ENCODE results near the gene E2F4. TPM values are rescaled to one million over a fixed set of nuclear protein-coding genes. Genes with fewer than 3 reads are reported as not detected.

The E2F4 gene
- total and polyA plus RNA-seq, 2 of the 13 experiments (the other 11 are each of a cell fraction or from before 2014, with no cell fraction given): 84.8 to 91.2 TPM

DNA sequence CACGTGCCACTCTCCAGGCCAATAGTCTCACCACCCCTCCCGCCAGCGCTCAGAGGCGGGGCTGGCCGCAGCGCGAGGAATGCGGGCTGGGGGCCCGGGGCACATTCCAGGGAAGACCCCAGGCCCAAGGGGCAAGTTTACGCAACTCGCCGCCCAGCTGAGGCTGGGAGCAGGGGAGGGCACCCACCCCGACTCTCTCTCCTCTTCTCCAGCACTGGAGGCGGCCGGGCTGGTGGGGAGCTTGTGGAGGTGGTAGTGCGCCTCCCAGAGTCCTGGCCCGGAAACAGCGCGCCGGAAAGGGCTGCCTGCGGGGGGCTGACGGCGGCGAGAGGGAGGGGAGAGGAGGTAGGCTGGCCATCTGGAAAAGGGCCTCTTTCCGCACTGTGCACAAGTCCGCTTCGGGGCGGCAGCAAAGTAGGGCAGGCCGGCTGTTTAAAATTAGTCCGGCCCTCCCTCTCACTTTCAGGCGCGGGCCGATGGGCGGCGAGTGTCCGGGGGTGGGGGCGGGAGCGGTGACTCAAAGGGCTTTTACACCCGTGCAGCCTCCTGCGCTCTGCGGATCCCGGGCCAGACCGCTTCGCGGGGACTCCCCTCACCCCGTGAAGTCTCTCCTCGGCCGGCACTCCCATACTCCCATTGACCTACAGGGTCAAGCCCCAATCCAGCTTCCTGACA is 54.3 kb downstream of the E2F4 start (continued):
- TF ChIP-seq, protein P1, sequence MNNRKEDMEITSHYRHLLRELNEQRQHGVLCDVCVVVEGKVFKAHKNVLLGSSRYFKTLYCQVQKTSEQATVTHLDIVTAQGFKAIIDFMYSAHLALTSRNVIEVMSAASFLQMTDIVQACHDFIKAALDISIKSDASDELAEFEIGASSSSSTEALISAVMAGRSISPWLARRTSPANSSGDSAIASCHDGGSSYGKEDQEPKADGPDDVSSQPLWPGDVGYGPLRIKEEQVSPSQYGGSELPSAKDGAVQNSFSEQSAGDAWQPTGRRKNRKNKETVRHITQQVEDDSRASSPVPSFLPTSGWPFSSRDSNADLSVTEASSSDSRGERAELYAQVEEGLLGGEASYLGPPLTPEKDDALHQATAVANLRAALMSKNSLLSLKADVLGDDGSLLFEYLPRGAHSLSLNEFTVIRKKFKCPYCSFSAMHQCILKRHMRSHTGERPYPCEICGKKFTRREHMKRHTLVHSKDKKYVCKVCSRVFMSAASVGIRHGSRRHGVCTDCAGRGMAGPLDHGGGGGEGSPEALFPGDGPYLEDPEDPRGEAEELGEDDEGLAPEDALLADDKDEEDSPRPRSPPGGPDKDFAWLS (CRISPR knock-in tag; IDR thresholded peaks at IDR 0.05; ENCODE audit: borderline replicate concordance): 0 out of 2 replicates have a peak, but pooled peaks have one; percentile 69
- TF ChIP-seq, protein P2, sequence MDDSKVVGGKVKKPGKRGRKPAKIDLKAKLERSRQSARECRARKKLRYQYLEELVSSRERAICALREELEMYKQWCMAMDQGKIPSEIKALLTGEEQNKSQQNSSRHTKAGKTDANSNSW (CRISPR knock-in tag; IDR thresholded peaks at IDR 0.05; ENCODE audit: borderline replicate concordance): peak; percentile 68; the same call in 1 of the 2 replicates
- TF ChIP-seq MED8 (CRISPR knock-in tag; IDR thresholded peaks at IDR 0.05; ENCODE audit: insufficient replicate concordance): peak; percentile 70
- TF ChIP-seq THAP11 (CRISPR knock-in tag; IDR thresholded peaks at IDR 0.05): peak; percentile 87
- TF ChIP-seq SIN3B (IDR thresholded peaks at IDR 0.05; ENCODE audit: low read length): peak; percentile 56; the same call in 1 of the 2 replicates
- TF ChIP-seq MTA3 (CRISPR knock-in tag; IDR thresholded peaks at IDR 0.05): no peak
- peak; percentile 91 for TF ChIP-seq MEF2D (CRISPR knock-in tag; IDR thresholded peaks at IDR 0.05)
- TF ChIP-seq ZNF343 (CRISPR knock-in tag; IDR thresholded peaks at IDR 0.05): no peak; the same call in 1 of the 2 replicates
- TF ChIP-seq ATF7 (IDR thresholded peaks at IDR 0.05): no peak
- TF ChIP-seq ATF7 (CRISPR knock-in tag; IDR thresholded peaks at IDR 0.05): no peak; the same call in 1 of the 2 replicates
- no peak for TF ChIP-seq ZNF616 (CRISPR knock-in tag; IDR thresholded peaks at IDR 0.05; ENCODE audit: low read depth)
- TF ChIP-seq, protein P3, sequence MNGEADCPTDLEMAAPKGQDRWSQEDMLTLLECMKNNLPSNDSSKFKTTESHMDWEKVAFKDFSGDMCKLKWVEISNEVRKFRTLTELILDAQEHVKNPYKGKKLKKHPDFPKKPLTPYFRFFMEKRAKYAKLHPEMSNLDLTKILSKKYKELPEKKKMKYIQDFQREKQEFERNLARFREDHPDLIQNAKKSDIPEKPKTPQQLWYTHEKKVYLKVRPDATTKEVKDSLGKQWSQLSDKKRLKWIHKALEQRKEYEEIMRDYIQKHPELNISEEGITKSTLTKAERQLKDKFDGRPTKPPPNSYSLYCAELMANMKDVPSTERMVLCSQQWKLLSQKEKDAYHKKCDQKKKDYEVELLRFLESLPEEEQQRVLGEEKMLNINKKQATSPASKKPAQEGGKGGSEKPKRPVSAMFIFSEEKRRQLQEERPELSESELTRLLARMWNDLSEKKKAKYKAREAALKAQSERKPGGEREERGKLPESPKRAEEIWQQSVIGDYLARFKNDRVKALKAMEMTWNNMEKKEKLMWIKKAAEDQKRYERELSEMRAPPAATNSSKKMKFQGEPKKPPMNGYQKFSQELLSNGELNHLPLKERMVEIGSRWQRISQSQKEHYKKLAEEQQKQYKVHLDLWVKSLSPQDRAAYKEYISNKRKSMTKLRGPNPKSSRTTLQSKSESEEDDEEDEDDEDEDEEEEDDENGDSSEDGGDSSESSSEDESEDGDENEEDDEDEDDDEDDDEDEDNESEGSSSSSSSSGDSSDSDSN (CRISPR knock-in tag; IDR thresholded peaks at IDR 0.05): peak; percentile 91
- peak; percentile 88; the same call in 1 of the 2 replicates for TF ChIP-seq NR2F2 (IDR thresholded peaks at IDR 0.05; ENCODE audit: borderline replicate concordance, low read depth)
- TF ChIP-seq NFE2L1 (CRISPR knock-in tag; IDR thresholded peaks at IDR 0.05; ENCODE audit: borderline replicate concordance): no peak
- peak; percentile 42 for TF ChIP-seq STAG1 (CRISPR knock-in tag; IDR thresholded peaks at IDR 0.05)
- no peak for TF ChIP-seq SETDB1 (CRISPR knock-in tag; IDR thresholded peaks at IDR 0.05; ENCODE audit: borderline replicate concordance)
- peak; percentile 94 for TF ChIP-seq AKAP8 (CRISPR knock-in tag; IDR thresholded peaks at IDR 0.05)
- TF ChIP-seq, protein P4, sequence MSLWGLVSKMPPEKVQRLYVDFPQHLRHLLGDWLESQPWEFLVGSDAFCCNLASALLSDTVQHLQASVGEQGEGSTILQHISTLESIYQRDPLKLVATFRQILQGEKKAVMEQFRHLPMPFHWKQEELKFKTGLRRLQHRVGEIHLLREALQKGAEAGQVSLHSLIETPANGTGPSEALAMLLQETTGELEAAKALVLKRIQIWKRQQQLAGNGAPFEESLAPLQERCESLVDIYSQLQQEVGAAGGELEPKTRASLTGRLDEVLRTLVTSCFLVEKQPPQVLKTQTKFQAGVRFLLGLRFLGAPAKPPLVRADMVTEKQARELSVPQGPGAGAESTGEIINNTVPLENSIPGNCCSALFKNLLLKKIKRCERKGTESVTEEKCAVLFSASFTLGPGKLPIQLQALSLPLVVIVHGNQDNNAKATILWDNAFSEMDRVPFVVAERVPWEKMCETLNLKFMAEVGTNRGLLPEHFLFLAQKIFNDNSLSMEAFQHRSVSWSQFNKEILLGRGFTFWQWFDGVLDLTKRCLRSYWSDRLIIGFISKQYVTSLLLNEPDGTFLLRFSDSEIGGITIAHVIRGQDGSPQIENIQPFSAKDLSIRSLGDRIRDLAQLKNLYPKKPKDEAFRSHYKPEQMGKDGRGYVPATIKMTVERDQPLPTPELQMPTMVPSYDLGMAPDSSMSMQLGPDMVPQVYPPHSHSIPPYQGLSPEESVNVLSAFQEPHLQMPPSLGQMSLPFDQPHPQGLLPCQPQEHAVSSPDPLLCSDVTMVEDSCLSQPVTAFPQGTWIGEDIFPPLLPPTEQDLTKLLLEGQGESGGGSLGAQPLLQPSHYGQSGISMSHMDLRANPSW (CRISPR knock-in tag; IDR thresholded peaks at IDR 0.05; ENCODE audit: borderline replicate concordance): peak; percentile 63; the same call in 1 of the 2 replicates
- TF ChIP-seq SALL2 (CRISPR knock-in tag; IDR thresholded peaks at IDR 0.05): peak; percentile 89
- peak; percentile 94 for TF ChIP-seq REPIN1 (CRISPR knock-in tag; IDR thresholded peaks at IDR 0.05; ENCODE audit: borderline replicate concordance, low read depth)
- no peak for TF ChIP-seq ZFP41 (CRISPR knock-in tag; IDR thresholded peaks at IDR 0.05; ENCODE audit: borderline replicate concordance)
- TF ChIP-seq ZNF672 (CRISPR knock-in tag; IDR thresholded peaks at IDR 0.05): 0 out of 2 replicates have a peak, but pooled peaks have one; percentile 33
- peak; percentile 64; the same call in 1 of the 2 replicates for TF ChIP-seq ZNF607 (CRISPR knock-in tag; IDR thresholded peaks at IDR 0.05; ENCODE audit: borderline replicate concordance)
- peak; percentile 94 for TF ChIP-seq HDAC2 (CRISPR knock-in tag; IDR thresholded peaks at IDR 0.05)
